Gastrocnemius medialis (tissue), 4 donors: ENCODE results near the gene UBE2M.

Experiments used
- POLR2A ChIP-seq, 2 donors: fragments of 450-650 bp; IDR thresholded peaks; one replicate each; pipeline ENCODE4 v1.6.1; 2017; ENCODE audit warnings: antibody characterized with exemption in 2 of 2, mild to moderate bottlenecking in 2 of 2, moderate library complexity in 2 of 2
- TF ChIP-seq, protein P1 (sequence below), 5 experiments: fragments of 450-650 bp in 3 of 5; fragments of 200-600 bp in 2 of 5; sonication (generic) in 2 of 5; IDR thresholded peaks in 4 of 5; conservative IDR thresholded peaks in 1 of 5; 1 replicate in 4 of 5; 2 replicates in 1 of 5; pipeline ENCODE4 v1.5.1; 2016 to 2019; ENCODE audit warnings: antibody characterized with exemption in 5 of 5, mild to moderate bottlenecking in 3 of 5, moderate library complexity in 3 of 5

DNA sequence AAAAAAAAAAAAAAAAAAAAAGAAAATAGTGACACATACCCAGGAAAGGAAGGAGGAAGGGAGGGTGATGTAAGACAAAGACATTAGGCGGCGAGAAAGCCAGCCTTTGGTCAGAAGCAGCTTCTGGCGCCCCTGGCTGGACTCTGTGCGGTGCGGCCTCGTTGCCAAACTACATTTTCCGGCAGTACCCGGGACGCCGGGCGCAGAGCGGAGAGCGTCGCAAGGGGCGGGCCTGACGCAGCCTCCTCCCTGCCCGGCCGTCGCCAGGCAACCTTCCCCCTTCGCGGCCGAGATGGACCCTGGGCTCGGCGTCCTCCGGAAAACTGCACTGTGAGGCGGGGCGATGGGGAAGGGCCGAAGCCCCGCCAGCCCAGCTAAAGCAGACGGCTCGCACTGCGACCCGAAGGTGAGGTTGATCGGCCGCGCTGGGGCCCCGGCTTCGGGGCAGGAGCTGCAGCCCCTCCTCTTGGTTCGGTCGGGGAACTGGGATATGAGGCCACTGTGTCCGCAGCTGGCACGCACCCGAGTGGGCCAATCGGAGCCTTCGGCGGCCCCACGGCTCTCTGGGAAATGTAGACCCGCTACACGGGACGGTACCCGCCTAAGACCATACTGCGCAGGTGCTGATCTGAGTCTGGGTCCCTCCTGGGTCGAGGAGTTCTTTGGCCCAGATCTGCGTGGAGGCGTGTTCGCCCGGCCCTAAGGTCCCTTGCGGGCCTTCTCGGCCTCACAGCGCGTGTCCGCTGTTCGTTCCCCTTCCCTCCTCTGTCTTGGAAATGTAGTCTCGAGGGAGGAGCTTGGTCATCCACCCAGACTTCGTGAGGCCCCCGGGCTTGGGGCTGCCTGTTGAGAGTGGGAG, 17.0 kb upstream of the UBE2M start:
- TF ChIP-seq POLR2A (IDR thresholded peaks at IDR 0.05) = peak; percentile 56 to 71
- TF ChIP-seq, protein P1, sequence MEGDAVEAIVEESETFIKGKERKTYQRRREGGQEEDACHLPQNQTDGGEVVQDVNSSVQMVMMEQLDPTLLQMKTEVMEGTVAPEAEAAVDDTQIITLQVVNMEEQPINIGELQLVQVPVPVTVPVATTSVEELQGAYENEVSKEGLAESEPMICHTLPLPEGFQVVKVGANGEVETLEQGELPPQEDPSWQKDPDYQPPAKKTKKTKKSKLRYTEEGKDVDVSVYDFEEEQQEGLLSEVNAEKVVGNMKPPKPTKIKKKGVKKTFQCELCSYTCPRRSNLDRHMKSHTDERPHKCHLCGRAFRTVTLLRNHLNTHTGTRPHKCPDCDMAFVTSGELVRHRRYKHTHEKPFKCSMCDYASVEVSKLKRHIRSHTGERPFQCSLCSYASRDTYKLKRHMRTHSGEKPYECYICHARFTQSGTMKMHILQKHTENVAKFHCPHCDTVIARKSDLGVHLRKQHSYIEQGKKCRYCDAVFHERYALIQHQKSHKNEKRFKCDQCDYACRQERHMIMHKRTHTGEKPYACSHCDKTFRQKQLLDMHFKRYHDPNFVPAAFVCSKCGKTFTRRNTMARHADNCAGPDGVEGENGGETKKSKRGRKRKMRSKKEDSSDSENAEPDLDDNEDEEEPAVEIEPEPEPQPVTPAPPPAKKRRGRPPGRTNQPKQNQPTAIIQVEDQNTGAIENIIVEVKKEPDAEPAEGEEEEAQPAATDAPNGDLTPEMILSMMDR (IDR thresholded peaks at IDR 0.05 in 4 of 5, conservative IDR thresholded peaks at IDR 0.05 in 1 of 5) = peak in 1 of 5 experiments; percentile 8
